Fibroblast of skin of scalp (primary cell): Measurements from ENCODE around the gene PODNL1.
A peak's percentile ranks its signal among the peaks of the same experiment; 100 is the strongest.

ENCODE experiments used
- DNase-seq: peaks from one replicate; pipeline ENCODE4 v3.0.0-alpha.2; 2013

PODNL1 gene

DNA sequence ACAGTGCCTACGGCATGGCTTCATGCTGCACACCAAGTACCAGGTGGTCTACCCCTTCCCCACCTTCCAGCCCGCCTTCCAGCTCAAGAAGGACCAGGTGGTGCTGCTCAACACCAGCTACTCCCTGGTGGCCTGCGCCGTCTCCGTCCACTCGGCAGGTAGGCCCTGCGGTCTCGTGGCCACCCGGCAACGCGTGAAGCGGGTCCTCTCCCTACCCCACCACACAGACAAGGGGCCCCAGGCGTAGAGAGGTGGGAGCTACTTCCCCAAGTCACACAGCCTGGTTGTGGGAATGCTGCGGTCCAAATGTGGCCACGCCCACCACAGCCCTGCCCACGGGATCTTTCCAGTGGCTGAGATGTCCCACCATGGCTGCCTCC is 18.1 kb upstream of the PODNL1 start:
- DNase-seq = no peak

DNA sequence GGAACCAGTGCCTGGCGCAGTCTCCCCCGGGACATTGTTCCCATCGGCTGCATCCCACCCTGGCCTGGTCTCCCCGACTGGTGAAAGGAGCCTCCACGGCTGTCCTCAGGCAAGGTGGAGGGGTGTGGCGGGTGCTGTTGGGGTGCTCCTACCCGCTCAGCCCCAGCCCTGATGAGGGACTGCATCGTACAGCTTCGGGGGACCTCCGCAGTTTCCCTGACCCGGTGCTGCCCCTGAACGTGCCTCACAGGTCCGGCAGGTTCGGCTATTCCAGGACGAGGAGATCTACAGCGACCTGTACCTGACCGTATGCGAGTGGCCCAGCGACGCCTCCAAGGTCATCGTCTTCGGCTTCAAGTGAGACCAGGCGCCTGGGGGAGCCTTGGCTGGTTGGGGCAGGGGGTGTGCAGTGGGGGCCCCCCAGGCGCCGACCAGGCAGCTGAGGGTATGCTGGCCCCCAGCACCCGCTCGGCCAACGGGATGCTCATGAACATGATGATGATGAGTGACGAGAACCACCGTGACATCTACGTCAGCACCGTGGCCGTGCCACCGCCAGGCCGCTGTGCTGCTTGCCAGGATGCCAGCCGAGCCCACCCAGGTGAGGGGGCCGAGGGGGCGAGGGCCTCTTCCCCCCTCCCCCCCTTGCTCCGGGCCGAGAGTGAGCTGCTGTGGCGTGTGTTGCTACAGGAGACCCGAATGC is 17.6 kb upstream of the PODNL1 start:
- no peak for DNase-seq

- no peak for DNase-seq
These were observed 16.0 kb upstream of the PODNL1 start for GRCh38 chr19:13954185-13954584.

DNA sequence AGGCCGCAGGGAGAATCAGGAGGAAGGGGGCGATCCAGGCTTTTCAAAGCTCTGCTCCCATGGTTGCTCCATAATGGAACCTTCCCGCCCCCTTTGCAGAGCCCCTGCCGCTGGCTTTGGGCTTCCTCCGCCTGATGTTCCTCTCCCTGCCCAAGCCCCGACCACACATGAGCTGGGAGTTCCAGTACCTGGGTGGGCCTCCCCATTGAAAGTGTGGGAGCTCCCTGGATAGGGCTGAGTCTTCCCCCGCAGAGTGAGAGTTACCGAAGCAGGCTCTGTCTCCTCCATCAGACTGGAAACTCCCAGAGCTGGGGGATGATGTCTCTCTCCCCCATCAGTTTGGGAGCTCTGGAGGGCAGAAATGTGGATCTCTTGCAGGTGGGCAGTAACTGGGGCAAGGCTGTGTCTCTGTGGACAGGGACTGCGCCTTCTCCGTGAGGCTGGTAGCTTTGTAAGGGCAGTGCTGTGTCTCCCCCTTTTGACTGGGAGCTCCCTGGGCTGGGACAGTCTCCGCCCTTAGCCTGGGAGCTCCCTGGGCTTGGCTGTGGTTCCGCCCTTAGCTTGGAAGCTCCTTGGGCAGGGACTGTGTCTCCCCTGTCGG is 14.8 kb upstream of the PODNL1 start:
- DNase-seq = peak; percentile 63

- DNase-seq = peak; percentile 100
These were observed 14.1 kb upstream of the PODNL1 start, which contains the start of gene DCAF15 for GRCh38 chr19:13952154-13952930. Gene DCAF15, plus strand, starts transcription at chr19:13952509. Its CDS starts 4 bp downstream, at chr19:13952513.

- DNase-seq = no peak
These were observed 13.6 kb upstream of the PODNL1 start for GRCh38 chr19:13951799-13952153.

DNA sequence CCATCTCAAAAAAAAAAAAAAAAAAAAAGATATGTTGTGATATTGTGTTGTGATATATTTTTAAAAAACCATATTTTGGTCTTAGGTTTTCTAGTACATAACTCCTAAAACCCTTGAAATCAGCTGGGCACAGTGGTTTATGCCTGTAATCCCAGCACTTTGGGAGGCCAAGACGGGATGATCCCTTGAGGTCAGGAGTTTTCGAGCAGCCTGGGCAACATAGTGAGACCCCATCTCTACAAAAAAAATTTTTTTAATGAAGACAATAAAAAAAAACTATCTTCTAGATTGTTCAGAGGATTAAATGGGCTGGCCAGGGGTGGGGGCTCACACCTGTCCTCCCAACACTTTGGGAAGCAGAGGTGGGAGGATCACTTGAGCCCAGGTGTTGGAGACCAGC is 12.8 kb upstream of the PODNL1 start:
- DNase-seq = no peak

GRCh38 chr19:13946414-13946813 is 8.2 kb upstream of the PODNL1 start:
- no peak for DNase-seq

GRCh38 chr19:13942023-13942684 is 3.9 kb upstream of the PODNL1 start:
- no peak for DNase-seq

- no peak for DNase-seq
These were observed 527 bp downstream of the PODNL1 start for GRCh38 chr19:13937479-13938300.

DNA sequence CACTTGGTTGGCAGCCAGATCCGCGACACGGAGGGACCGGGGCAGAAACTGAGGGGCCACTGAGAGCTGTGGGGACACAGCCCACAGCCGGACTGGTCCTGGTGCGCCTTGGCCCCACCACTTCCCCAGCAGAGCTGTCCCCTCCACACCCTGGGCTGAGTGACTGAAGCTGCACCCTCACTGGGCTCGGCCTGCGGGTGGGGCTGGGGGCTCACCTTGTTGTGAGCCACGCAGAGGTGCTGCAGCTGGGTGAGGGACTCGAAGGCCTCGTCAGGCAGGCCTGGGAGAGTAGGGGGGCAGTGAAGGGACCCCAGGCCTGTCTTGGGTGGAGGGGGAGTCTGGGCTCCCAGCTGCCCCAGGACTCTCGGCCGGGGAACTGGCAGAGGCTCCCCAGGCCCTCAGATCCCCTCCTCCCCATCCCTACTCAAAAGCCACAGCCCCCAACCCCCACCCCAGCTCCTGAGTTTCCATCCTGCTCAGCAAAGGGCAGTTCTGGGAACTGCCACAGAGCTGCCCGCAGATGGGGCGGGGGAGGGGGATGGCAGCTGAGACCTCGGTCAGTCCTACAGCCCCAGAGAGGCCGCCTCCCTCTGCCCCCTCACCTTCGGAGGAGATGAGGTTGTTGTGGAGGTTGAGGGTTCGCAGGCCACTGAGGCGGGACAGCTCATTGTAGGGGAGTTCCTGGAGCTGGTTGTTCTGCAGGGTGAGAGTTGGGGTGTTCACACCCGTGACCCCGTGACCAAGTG is 2.3 kb downstream of the PODNL1 start:
- no peak for DNase-seq

- DNase-seq = no peak
These were observed 3.5 kb downstream of the PODNL1 start for GRCh38 chr19:13934785-13935109.

DNA sequence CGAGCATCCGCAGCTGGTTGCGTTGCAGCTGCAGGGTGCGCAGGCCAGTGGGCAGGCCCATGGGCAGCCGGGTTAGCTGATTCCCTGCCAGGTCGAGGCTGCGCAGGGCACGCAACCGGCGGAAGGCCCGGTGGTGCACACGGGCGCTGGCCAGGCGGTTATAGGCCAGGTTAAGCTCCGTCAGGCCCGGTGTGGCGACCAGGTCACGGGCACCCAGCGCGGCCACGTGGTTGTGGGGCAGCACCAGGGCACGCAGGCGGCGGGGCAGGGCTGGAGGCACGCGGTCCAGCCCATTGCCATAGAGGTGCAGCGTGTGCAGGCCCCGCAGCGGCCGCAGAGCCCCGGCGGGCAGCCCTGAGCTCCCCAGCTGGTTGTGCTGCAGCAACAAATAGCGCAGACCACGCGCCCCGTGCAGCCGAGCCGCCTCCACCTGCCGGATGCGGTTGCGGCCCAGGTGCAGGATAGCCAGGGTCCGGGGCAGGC is 5.3 kb downstream of the PODNL1 start:
- no peak for DNase-seq

- no peak for DNase-seq
These were observed 6.0 kb downstream of the PODNL1 start for GRCh38 chr19:13932149-13932637.

GRCh38 chr19:13931391-13932148 is 6.6 kb downstream of the PODNL1 start:
- no peak for DNase-seq

DNA sequence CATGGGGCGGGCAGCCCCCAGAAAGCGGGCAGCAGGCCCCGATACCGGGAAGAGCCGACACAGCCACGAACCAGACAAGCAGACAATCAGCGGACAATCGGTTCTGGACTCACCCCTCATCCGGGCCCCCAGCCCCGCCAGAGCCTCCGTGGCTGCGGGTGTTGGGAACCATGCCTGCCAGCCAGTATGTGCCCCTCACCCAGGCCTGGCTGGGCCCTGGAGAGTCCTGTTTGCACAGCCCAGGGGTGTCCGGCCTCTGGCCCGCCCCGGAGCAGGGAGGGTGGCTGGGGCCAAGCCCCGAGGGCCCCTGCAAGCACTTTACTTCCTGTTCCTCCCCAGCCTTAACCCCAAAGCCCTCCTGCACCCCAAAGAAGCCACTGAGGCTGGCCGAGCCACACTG is 7.8 kb downstream of the PODNL1 start:
- DNase-seq = no peak

- DNase-seq = no peak
These were observed 8.3 kb downstream of the PODNL1 start for GRCh38 chr19:13929956-13930355.

GRCh38 chr19:13929340-13929739 is 8.9 kb downstream of the PODNL1 start:
- DNase-seq = no peak

GRCh38 chr19:13926715-13927114 is 11.5 kb downstream of the PODNL1 start:
- no peak for DNase-seq

- DNase-seq = no peak
These were observed 12.2 kb downstream of the PODNL1 start for GRCh38 chr19:13926010-13926409.
